CD14-positive monocyte (primary cell): ENCODE data around the gene LDLRAD2. TPM values are rescaled to one million over a fixed set of nuclear protein-coding genes. Genes with fewer than 3 reads are reported as not detected.
"Not testable (repeated sequence)": the region's sequence is repeated elsewhere in the genome, so short reads cannot be mapped to it uniquely, and the experiment has no call there.

Experiments used
- DNase-seq, 3 donors: peaks; one replicate each; pipeline ENCODE4 v3.0.0-alpha.2; 2011 to 2022
- H2AFZ ChIP-seq: 2 replicates; pipeline ENCODE4 v1.6.0; 2012; ENCODE audit warnings: mild to moderate bottlenecking, low read depth, low read length, inconsistent platforms; ENCODE audit not compliant: insufficient read depth, poor library complexity, severe bottlenecking
- H3K27ac ChIP-seq, 2 donors: 1 replicate in 1 of 2; 2 replicates in 1 of 2; pipeline ENCODE4 v1.5.1; 2012 to 2013; ENCODE audit warnings: low read length in 2 of 2, control low read depth in 1 of 2, inconsistent platforms in 1 of 2, low read depth in 1 of 2, mild to moderate bottlenecking in 1 of 2
- H3K27me3 ChIP-seq, 2 donors: one replicate each; pipeline versions ENCODE4 v1.6.0 to v1.6.1; 2011 to 2013; ENCODE audit warnings: low read length in 2 of 2; ENCODE audit not compliant: control insufficient read depth in 2 of 2, insufficient read depth in 2 of 2
- H3K36me3 ChIP-seq, 2 donors: replicated peaks in 1 of 2; 1 replicate in 1 of 2; 2 replicates in 1 of 2; pipeline versions ENCODE4 v1.5.1 to v1.6.1; 2012 to 2013; ENCODE audit warnings: low read length in 2 of 2, control low read depth in 1 of 2, inconsistent platforms in 1 of 2, mild to moderate bottlenecking in 1 of 2; ENCODE audit not compliant: insufficient read depth in 2 of 2, control insufficient read depth in 1 of 2
- H3K4me1 ChIP-seq, 2 donors: 1 replicate in 1 of 2; 2 replicates in 1 of 2; pipeline versions ENCODE4 v1.5.1 to v1.6.1; 2012 to 2013; ENCODE audit warnings: low read length in 2 of 2, control low read depth in 1 of 2, inconsistent platforms in 1 of 2, mild to moderate bottlenecking in 1 of 2, moderate library complexity in 1 of 2; ENCODE audit not compliant: insufficient read depth in 2 of 2, control insufficient read depth in 1 of 2
- H3K4me2 ChIP-seq: replicated peaks from 2 replicates; pipeline ENCODE3; 2012; ENCODE audit warnings: low read length, moderate library complexity, mild to moderate bottlenecking; ENCODE audit not compliant: poor library complexity, severe bottlenecking; ENCODE audit errors: extremely low read depth
- H3K4me3 ChIP-seq, 3 experiments: fragments of 200-600 bp in 1 of 3; sonication (generic) in 1 of 3; replicated peaks in 1 of 3; 1 replicate in 2 of 3; 2 replicates in 1 of 3; pipeline ENCODE4 v1.5.1; 2011 to 2013; ENCODE audit warnings: low read length in 3 of 3, mild to moderate bottlenecking in 3 of 3, control low read depth in 2 of 3, low read depth in 2 of 3, inconsistent platforms in 1 of 3, moderate library complexity in 1 of 3
- H3K79me2 ChIP-seq: 2 replicates; pipeline ENCODE4 v1.6.0; 2012; ENCODE audit warnings: mild to moderate bottlenecking, control low read depth, inconsistent platforms, low read length, moderate library complexity; ENCODE audit not compliant: insufficient read depth
- H3K9ac ChIP-seq: 2 replicates; pipeline ENCODE4 v1.6.0; 2017; ENCODE audit warnings: low read length, mild to moderate bottlenecking; ENCODE audit not compliant: insufficient read depth, poor library complexity, severe bottlenecking
- H3K9me3 ChIP-seq, 2 donors: replicated peaks in 1 of 2; 1 replicate in 1 of 2; 2 replicates in 1 of 2; pipeline versions ENCODE4 v1.5.1 to v1.6.1; 2012 to 2013; ENCODE audit warnings: low read length in 2 of 2, control low read depth in 1 of 2; ENCODE audit not compliant: control insufficient read depth in 1 of 2, insufficient read depth in 1 of 2
- H4K20me1 ChIP-seq: 2 replicates; pipeline ENCODE4 v1.6.0; 2012; ENCODE audit warnings: mild to moderate bottlenecking, low read length, control low read depth, moderate library complexity; ENCODE audit not compliant: insufficient read depth
- H3K27ac Mint-ChIP-seq, 7 donors: one replicate each; pipeline ENCODE4 v1.8.0; 2020; ENCODE audit warnings: mild to moderate bottlenecking in 7 of 7, mixed read lengths in 7 of 7, moderate library complexity in 6 of 7, inconsistent platforms in 2 of 7
- H3K27me3 Mint-ChIP-seq, 3 donors: one replicate each; pipeline ENCODE4 v1.8.0; 2021 to 2022; ENCODE audit warnings: low read depth in 3 of 3, mild to moderate bottlenecking in 3 of 3, mixed read lengths in 3 of 3, moderate library complexity in 3 of 3, inconsistent platforms in 1 of 3
- H3K36me3 Mint-ChIP-seq, 2 donors: one replicate each; pipeline ENCODE4 v1.8.0; 2020; ENCODE audit warnings: mixed read lengths in 2 of 2, inconsistent platforms in 1 of 2, mild to moderate bottlenecking in 1 of 2
- H3K4me1 Mint-ChIP-seq: one replicate; pipeline ENCODE4 v1.8.0; 2020; ENCODE audit warnings: mild to moderate bottlenecking, mixed read lengths
- H3K4me3 Mint-ChIP-seq, 2 donors: one replicate each; pipeline ENCODE4 v1.8.0; 2020; ENCODE audit warnings: mild to moderate bottlenecking in 2 of 2, mixed read lengths in 2 of 2, moderate library complexity in 1 of 2
- H3K9me3 Mint-ChIP-seq, 7 donors: one replicate each; pipeline ENCODE4 v1.8.0; 2020 to 2022; ENCODE audit warnings: mixed read lengths in 7 of 7, mild to moderate bottlenecking in 6 of 7, moderate library complexity in 6 of 7, inconsistent platforms in 2 of 7
- WGBS: methylation state at CpG from one replicate; pipeline ENCODE4 v1.1.5; 2013; ENCODE audit warnings: missing lambda C conversion rate; ENCODE audit not compliant: insufficient coverage; 5-methylcytosine and 5-hydroxymethylcytosine counted together
- intact Hi-C, 2 donors: fragments of 100-400 bp; cut with micrococcal nuclease; formaldehyde crosslinking; loops; one replicate each; pipeline versions ENCODE4 v1.15.0 to v1.15.1; 2023
- polyA plus RNA-seq, 3 donors: library from polyadenylated mRNA; depleted of rRNA in 1 of 3; unstranded in 2 of 3; stranded (reverse) in 1 of 3; fragments of 300-500 nt in 2 of 3; fragments of >200 nt in 1 of 3; fragmentation: Illumina TruSeq in 2 of 3; gene quantifications; 1 replicate in 2 of 3; 2 replicates in 1 of 3; pipeline ENCODE4 v1.2.3, GENCODE V29; 2012 to 2021
- TF ChIP-seq, protein P1 (sequence below): fragments of 200-600 bp; IDR thresholded peaks from one replicate; pipeline ENCODE4 v1.8.0; 2022; ENCODE audit warnings: antibody characterized with exemption, mild to moderate bottlenecking

The LDLRAD2 gene
- polyA plus RNA-seq, 3 donors: 0.63 TPM; not detected in 2

DNA sequence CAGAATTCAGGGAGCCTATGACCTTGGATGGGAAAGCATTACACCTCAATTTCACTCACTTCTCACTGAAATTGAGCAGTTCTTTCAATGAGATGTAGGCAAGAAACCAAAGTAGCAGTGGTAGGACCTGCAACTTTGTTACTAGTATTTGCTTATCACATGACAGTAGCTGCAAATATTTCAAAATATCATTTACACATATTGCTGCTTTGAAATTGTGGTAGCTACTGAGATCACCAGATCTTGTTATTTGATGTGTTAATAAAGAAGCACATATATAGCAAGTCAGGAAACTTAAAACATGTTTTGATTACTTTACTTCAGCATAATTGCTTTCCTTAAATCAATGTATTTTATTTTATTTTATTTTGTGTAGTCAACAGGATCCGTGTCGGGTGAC is 12.9 kb downstream of the LDLRAD2 start:
- H4K20me1 ChIP-seq: no peaks in the 10 kb centered on the region
- Mint-ChIP-seq H3K4me3 (no peak overlapping the region), H3K27ac (no peak overlapping the region), H3K27me3 (peaks cover 0 to 7% (median 0%) of the 10 kb centered on the region in 3 donors), H3K9me3 (peaks cover 0 to 1% (median 0%) of the 10 kb centered on the region in 7 donors), H3K4me1 (peaks cover 9% of the 10 kb centered on the region), H3K36me3 (no peaks in the 10 kb centered on the region)
- no CpG with 5 or more reads among the region's 2 CpGs for WGBS
- no peak overlapping the region for H3K4me2 ChIP-seq
- TF ChIP-seq, protein P1, sequence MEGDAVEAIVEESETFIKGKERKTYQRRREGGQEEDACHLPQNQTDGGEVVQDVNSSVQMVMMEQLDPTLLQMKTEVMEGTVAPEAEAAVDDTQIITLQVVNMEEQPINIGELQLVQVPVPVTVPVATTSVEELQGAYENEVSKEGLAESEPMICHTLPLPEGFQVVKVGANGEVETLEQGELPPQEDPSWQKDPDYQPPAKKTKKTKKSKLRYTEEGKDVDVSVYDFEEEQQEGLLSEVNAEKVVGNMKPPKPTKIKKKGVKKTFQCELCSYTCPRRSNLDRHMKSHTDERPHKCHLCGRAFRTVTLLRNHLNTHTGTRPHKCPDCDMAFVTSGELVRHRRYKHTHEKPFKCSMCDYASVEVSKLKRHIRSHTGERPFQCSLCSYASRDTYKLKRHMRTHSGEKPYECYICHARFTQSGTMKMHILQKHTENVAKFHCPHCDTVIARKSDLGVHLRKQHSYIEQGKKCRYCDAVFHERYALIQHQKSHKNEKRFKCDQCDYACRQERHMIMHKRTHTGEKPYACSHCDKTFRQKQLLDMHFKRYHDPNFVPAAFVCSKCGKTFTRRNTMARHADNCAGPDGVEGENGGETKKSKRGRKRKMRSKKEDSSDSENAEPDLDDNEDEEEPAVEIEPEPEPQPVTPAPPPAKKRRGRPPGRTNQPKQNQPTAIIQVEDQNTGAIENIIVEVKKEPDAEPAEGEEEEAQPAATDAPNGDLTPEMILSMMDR: no peak
- H3K9me3 ChIP-seq: no peaks in the 10 kb centered on the region
- H3K4me1 ChIP-seq: peaks cover 11 to 12% of the 10 kb centered on the region in 2 donors
- intact Hi-C loops: no loop called here
- no peak overlapping the region for H3K9ac ChIP-seq
- H3K4me3 ChIP-seq: no peak overlapping the region
- no peaks in the 10 kb centered on the region for H3K79me2 ChIP-seq
- H3K27me3 ChIP-seq: no peaks in the 10 kb centered on the region
- no peaks in the 10 kb centered on the region for H3K36me3 ChIP-seq
- H2AFZ ChIP-seq: no peak overlapping the region
- DNase-seq: no peak
- no peak overlapping the region for H3K27ac ChIP-seq

DNA sequence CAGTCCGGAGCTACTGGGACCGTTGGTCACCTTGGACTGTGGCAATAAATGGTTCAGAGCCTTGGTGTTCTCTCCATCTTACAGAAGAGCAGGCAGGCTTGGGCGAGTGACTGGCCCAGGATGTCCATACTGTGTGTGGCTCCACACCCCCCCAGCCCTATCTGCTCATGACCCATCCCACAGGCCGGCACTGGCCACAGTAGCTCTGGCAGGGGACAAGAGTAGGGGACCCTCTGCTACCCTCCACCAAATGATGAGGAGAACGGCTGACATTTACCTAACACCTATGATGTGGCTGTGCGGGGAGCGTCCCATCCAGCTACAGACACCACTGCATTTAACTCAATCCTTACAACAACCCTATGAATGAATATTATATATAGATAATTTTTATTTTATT is 13.3 kb downstream of the LDLRAD2 start:
- Histone ChIP-seq H3K4me1 (peaks cover 11 to 12% of the 10 kb centered on the region in 2 donors), H3K9ac (no peak overlapping the region), H3K4me2 (no peak overlapping the region), H2AFZ (no peak overlapping the region), H3K27ac (no peak overlapping the region), H3K36me3 (no peaks in the 10 kb centered on the region), H3K27me3 (no peaks in the 10 kb centered on the region), H4K20me1 (no peaks in the 10 kb centered on the region), H3K4me3 (no peak overlapping the region), H3K9me3 (no peaks in the 10 kb centered on the region), H3K79me2 (no peaks in the 10 kb centered on the region)
- Mint-ChIP-seq H3K4me1 (peaks cover 9% of the 10 kb centered on the region), H3K36me3 (no peaks in the 10 kb centered on the region), H3K27me3 (peaks cover 0 to 7% (median 0%) of the 10 kb centered on the region in 3 donors), H3K27ac (no peak overlapping the region), H3K4me3 (no peak overlapping the region), H3K9me3 (peaks cover 0 to 1% (median 0%) of the 10 kb centered on the region in 7 donors)
- TF ChIP-seq, protein P1: no peak
- WGBS: 90% methylated on average over 2 of the region's 7 CpGs
- intact Hi-C loops: no loop called here
- no peak for DNase-seq

DNA sequence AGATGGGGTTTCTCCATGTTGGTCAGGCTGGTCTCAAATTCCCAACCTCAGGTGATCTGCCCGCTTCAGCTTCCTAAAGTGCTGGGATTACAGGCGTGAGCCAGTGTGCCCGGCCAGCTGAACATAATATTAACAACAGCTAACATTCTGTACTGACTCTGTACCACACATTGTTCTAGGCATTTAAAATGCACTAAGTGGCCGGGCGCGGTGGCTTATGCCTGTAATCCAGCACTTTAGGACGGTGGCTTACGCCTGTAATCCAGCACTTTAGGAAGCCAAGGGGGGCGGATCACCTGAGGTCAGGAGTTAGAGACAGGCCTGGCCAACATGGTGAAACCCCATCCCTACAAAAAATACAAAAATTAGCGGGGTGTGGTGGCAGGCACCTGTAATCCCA is 14.6 kb downstream of the LDLRAD2 start:
- H3K9ac ChIP-seq, H2AFZ ChIP-seq, H3K36me3 Mint-ChIP-seq, intact Hi-C loops, H3K36me3 ChIP-seq, H3K27me3 ChIP-seq, H3K4me3 ChIP-seq, H3K27ac ChIP-seq, H3K4me2 ChIP-seq, H3K4me1 Mint-ChIP-seq, H3K27me3 Mint-ChIP-seq, H3K9me3 ChIP-seq, DNase-seq, H3K27ac Mint-ChIP-seq, H4K20me1 ChIP-seq, H3K4me3 Mint-ChIP-seq, H3K79me2 ChIP-seq, H3K9me3 Mint-ChIP-seq: not testable (repeated sequence)
- WGBS: 97% methylated on average over 10 of the region's 10 CpGs
- peaks cover 11 to 12% of the 10 kb centered on the region in 2 donors for H3K4me1 ChIP-seq
